ENCODE data around the gene ECEL1.

- TF ChIP-seq CTCF (IDR thresholded peaks at IDR 0.05; ENCODE audit: insufficient read depth, low read length, poor library complexity, severe bottlenecking), result no peak
- TF ChIP-seq EZH2phosphoT487 (conservative IDR thresholded peaks at IDR 0.05; ENCODE audit: low read length), result no peak
Observed at GRCh38 chr2:232465061-232465460, 22.6 kb downstream of the ECEL1 start.
